Erythroblast (primary cell): ENCODE measurements around the gene CAMKMT.

Experiments
- GATA1 ChIP-seq: IDR thresholded peaks from 2 replicates; pipeline ENCODE4 v1.6.1; 2011; ENCODE audit warnings: low read depth, mild to moderate bottlenecking, control low read depth, low read length, moderate library complexity
- POLR2A ChIP-seq: IDR thresholded peaks from 2 replicates; pipeline ENCODE4 v1.6.1; 2011; ENCODE audit warnings: mild to moderate bottlenecking, low read length

GRCh38 chr2:44443517-44443916, 81.8 kb downstream of the CAMKMT start:
- no peak for TF ChIP-seq POLR2A
- TF ChIP-seq GATA1, result no peak
